ENCODE data around the gene MT3.
"Not testable (repeated sequence)": the region's sequence is repeated elsewhere in the genome, so short reads cannot be mapped to it uniquely, and the experiment has no call there.

MT3 gene

GRCh38 chr16:56610017-56610608 is 20.8 kb downstream of the MT3 start:
- DNase-seq (ENCODE audit: low read depth) = peak; percentile 53

GRCh38 chr16:56610609-56611111 is 21.3 kb downstream of the MT3 start:
- DNase-seq (ENCODE audit: low read depth) = no peak

GRCh38 chr16:56611281-56611833 is 22.0 kb downstream of the MT3 start:
- DNase-seq (ENCODE audit: low read depth) = no peak

- DNase-seq (ENCODE audit: low read depth) = no peak
Observed at GRCh38 chr16:56613706-56614105, 24.4 kb downstream of the MT3 start.

- DNase-seq (ENCODE audit: low read depth) = no peak
Observed at GRCh38 chr16:56614549-56614991, 25.2 kb downstream of the MT3 start.

- DNase-seq (ENCODE audit: low read depth) = no peak
Observed at GRCh38 chr16:56615353-56615752, 26.0 kb downstream of the MT3 start.

GRCh38 chr16:56616608-56617211 is 27.4 kb downstream of the MT3 start:
- DNase-seq (ENCODE audit: low read depth) = no peak

- no peak for DNase-seq (ENCODE audit: low read depth)
Observed at GRCh38 chr16:56617212-56618085, 28.1 kb downstream of the MT3 start.

- no peak for DNase-seq (ENCODE audit: low read depth)
Observed at GRCh38 chr16:56618138-56618537, 28.8 kb downstream of the MT3 start.

- DNase-seq (ENCODE audit: low read depth) = no peak
Observed at GRCh38 chr16:56620339-56620897, 31.1 kb downstream of the MT3 start.

GRCh38 chr16:56621665-56622445 is 32.5 kb downstream of the MT3 start:
- not testable (repeated sequence) for DNase-seq (ENCODE audit: low read depth)

GRCh38 chr16:56623184-56623583 is 33.9 kb downstream of the MT3 start:
- DNase-seq (ENCODE audit: low read depth) = not testable (repeated sequence)

GRCh38 chr16:56623637-56624036 is 34.3 kb downstream of the MT3 start:
- DNase-seq (ENCODE audit: low read depth) = no peak

- DNase-seq (ENCODE audit: low read depth) = no peak
Observed at GRCh38 chr16:56625140-56625942, 36.0 kb downstream of the MT3 start, which contains the start of gene MT1E. MT1E (plus strand) TSS chr16:56625781; CDS start chr16:56625852, 71 bp downstream.

- no peak for DNase-seq (ENCODE audit: low read depth)
Observed at GRCh38 chr16:56625943-56626654, 36.8 kb downstream of the MT3 start.

GRCh38 chr16:56626685-56627084 is 37.4 kb downstream of the MT3 start:
- DNase-seq (ENCODE audit: low read depth) = no peak

GRCh38 chr16:56628486-56629350 is 39.4 kb downstream of the MT3 start:
- no peak for DNase-seq (ENCODE audit: low read depth)

GRCh38 chr16:56629531-56629930 is 40.2 kb downstream of the MT3 start:
- no peak for DNase-seq (ENCODE audit: low read depth)

GRCh38 chr16:56630134-56630533 is 40.8 kb downstream of the MT3 start:
- no peak for DNase-seq (ENCODE audit: low read depth)

Data from stimulated activated CD8-positive, alpha-beta memory T cell treated with anti-CD3 and anti-CD28 coated beads, Interleukin-12 subunit alpha, Interleukin-12 subunit beta, amount 100 ng/mL, for 1 hour (primary cell).